Upper lobe of left lung (tissue), 6 donors: Measurements from ENCODE around the gene CFAP58. TPM values are rescaled to one million over a fixed set of nuclear protein-coding genes. Genes with fewer than 3 reads are reported as not detected.
"Not testable (repeated sequence)": the region's sequence is repeated elsewhere in the genome, so short reads cannot be mapped to it uniquely, and the experiment has no call there.

Experiments
- ATAC-seq, 2 donors: fragments of 200-7000 bp; cut with Tn5 transposase; one replicate each; pipeline ENCODE4 v1.9.1; 2022; ENCODE audit warnings: mild to moderate bottlenecking in 2 of 2, moderate library complexity in 2 of 2; ENCODE audit not compliant: low FRiP score in 2 of 2
- DNase-seq, 2 donors: peaks; one replicate each; pipeline ENCODE4 v3.0.0-alpha.2; 2019 to 2020
- H3K27ac ChIP-seq, 4 donors: fragments of 200-600 bp; sonication (generic); one replicate each; pipeline ENCODE4 v1.5.1; 2016 to 2019
- H3K27me3 ChIP-seq, 4 donors: fragments of 200-600 bp; sonication (generic); one replicate each; pipeline ENCODE4 v1.5.1; 2017 to 2019
- H3K36me3 ChIP-seq, 4 donors: fragments of 200-600 bp; sonication (generic); one replicate each; pipeline ENCODE4 v1.5.1; 2016 to 2019
- H3K4me1 ChIP-seq, 4 donors: fragments of 200-600 bp; sonication (generic); one replicate each; pipeline ENCODE4 v1.5.1; 2018 to 2019
- H3K4me3 ChIP-seq, 4 donors: fragments of 200-600 bp; sonication (generic); one replicate each; pipeline ENCODE4 v1.5.1; 2017 to 2019; ENCODE audit warnings: mild to moderate bottlenecking in 2 of 4, moderate library complexity in 1 of 4
- H3K9me3 ChIP-seq, 4 donors: fragments of 200-600 bp; sonication (generic); one replicate each; pipeline ENCODE4 v1.5.1; 2018 to 2019
- CTCF ChIP-seq, 6 experiments: fragments of 450-650 bp in 4 of 6; fragments of 200-600 bp in 2 of 6; sonication (generic) in 2 of 6; IDR thresholded peaks; one replicate each; pipeline ENCODE4 v1.5.1; 2016 to 2019; ENCODE audit warnings: antibody characterized with exemption in 6 of 6
- EP300 ChIP-seq, 4 donors: sonication (generic); formaldehyde crosslinking; IDR thresholded peaks; one replicate each; pipeline ENCODE4 v1.5.1; 2017; ENCODE audit warnings: antibody characterized with exemption in 4 of 4, control low read depth in 2 of 4
- POLR2A ChIP-seq, 4 donors: fragments of 450-650 bp; IDR thresholded peaks; one replicate each; pipeline ENCODE4 v1.5.1; 2016 to 2017; ENCODE audit warnings: antibody characterized with exemption in 4 of 4, mild to moderate bottlenecking in 2 of 4
- POLR2AphosphoS5 ChIP-seq, 2 donors: sonication (generic); formaldehyde crosslinking; IDR thresholded peaks; one replicate each; pipeline ENCODE4 v1.5.1; 2017; ENCODE audit warnings: antibody characterized with exemption in 2 of 2
- WGBS, 2 donors: methylation state at CpG; one replicate each; pipeline ENCODE4 v1.1.5; 2017 to 2018; 5-methylcytosine and 5-hydroxymethylcytosine counted together
- total RNA-seq, 6 donors: library from RNA; depleted of rRNA in 4 of 6; stranded (reverse); fragments of >200 nt in 4 of 6; gene quantifications; one replicate each; pipeline versions ENCODE4 v1.1.0 to v1.2.1, GENCODE V29; 2016 to 2021
- donor health status: DM: no; HTN: no; CAD: no; lungs with moderate emphysema.
- donor health status: DM: no; HTN: yes; CAD: no; lungs with severe emphysema.

Gene CFAP58
- total RNA-seq, 6 donors from 2014 or later = 0.14 to 11.0 (median 1.0) TPM

- H3K4me3 ChIP-seq = no peak overlapping the region
- H3K27ac ChIP-seq = no peak overlapping the region
- no peak for TF ChIP-seq POLR2AphosphoS5 (IDR thresholded peaks at IDR 0.05)
- DNase-seq (no peak), ATAC-seq (no peak)
- H3K9me3 ChIP-seq = no peaks in the 10 kb centered on the region
- H3K27me3 ChIP-seq = no peaks in the 10 kb centered on the region
- WGBS, 2 donors = 88 to 89% methylated on average over 3 of the region's 3 CpGs
- H3K36me3 ChIP-seq = no peaks in the 10 kb centered on the region
- H3K4me1 ChIP-seq = no peaks in the 10 kb centered on the region
Observed at GRCh38 chr10:104449391-104449790, 95.8 kb downstream of the CFAP58 start.

GRCh38 chr10:104450490-104450889 lies 96.9 kb downstream of the CFAP58 start:
- Histone ChIP-seq H3K27ac (no peak overlapping the region), H3K9me3 (no peaks in the 10 kb centered on the region), H3K4me1 (no peaks in the 10 kb centered on the region), H3K36me3 (no peaks in the 10 kb centered on the region), H3K27me3 (no peaks in the 10 kb centered on the region), H3K4me3 (no peak overlapping the region)
- DNase-seq (no peak), ATAC-seq (no peak)
- TF ChIP-seq EP300 (IDR thresholded peaks at IDR 0.05) = no peak
- TF ChIP-seq POLR2AphosphoS5 (IDR thresholded peaks at IDR 0.05) = no peak
- no peak for TF ChIP-seq CTCF (IDR thresholded peaks at IDR 0.05)
- no peak for TF ChIP-seq POLR2A (IDR thresholded peaks at IDR 0.05)

GRCh38 chr10:104450954-104451353 lies 97.3 kb downstream of the CFAP58 start:
- DNase-seq (no peak), ATAC-seq (no peak)
- Histone ChIP-seq H3K27ac (no peak overlapping the region), H3K4me3 (no peak overlapping the region), H3K27me3 (no peaks in the 10 kb centered on the region), H3K36me3 (no peaks in the 10 kb centered on the region), H3K9me3 (no peaks in the 10 kb centered on the region), H3K4me1 (no peaks in the 10 kb centered on the region)
- 86 to 87% methylated on average over 5 of the region's 5 CpGs for WGBS, 2 donors
- TF ChIP-seq CTCF (IDR thresholded peaks at IDR 0.05) = no peak
- no peak for TF ChIP-seq POLR2A (IDR thresholded peaks at IDR 0.05)
- TF ChIP-seq EP300 (IDR thresholded peaks at IDR 0.05) = no peak
- no peak for TF ChIP-seq POLR2AphosphoS5 (IDR thresholded peaks at IDR 0.05)

- TF ChIP-seq POLR2AphosphoS5 (IDR thresholded peaks at IDR 0.05) = no peak
- H3K4me1 ChIP-seq = no peaks in the 10 kb centered on the region
- no peaks in the 10 kb centered on the region for H3K9me3 ChIP-seq
- DNase-seq (no peak), ATAC-seq (no peak)
- 73 to 77% methylated on average over 3 of the region's 3 CpGs for WGBS, 2 donors
- H3K4me3 ChIP-seq = no peak overlapping the region
- H3K27me3 ChIP-seq = no peaks in the 10 kb centered on the region
- no peaks in the 10 kb centered on the region for H3K36me3 ChIP-seq
- no peak overlapping the region for H3K27ac ChIP-seq
Observed at GRCh38 chr10:104452977-104453376, 99.3 kb downstream of the CFAP58 start.

- Histone ChIP-seq H3K27ac (no peak overlapping the region), H3K4me3 (no peak overlapping the region), H3K9me3 (no peaks in the 10 kb centered on the region), H3K4me1 (no peaks in the 10 kb centered on the region), H3K36me3 (no peaks in the 10 kb centered on the region), H3K27me3 (no peaks in the 10 kb centered on the region)
- ATAC-seq = no peak
- WGBS, 2 donors = 60 to 66% methylated on average over 6 to 8 of the region's 8 CpGs
- no peak for DNase-seq
- TF ChIP-seq CTCF (IDR thresholded peaks at IDR 0.05) = no peak
- TF ChIP-seq POLR2AphosphoS5 (IDR thresholded peaks at IDR 0.05) = no peak
- TF ChIP-seq POLR2A (IDR thresholded peaks at IDR 0.05) = no peak
- no peak for TF ChIP-seq EP300 (IDR thresholded peaks at IDR 0.05)
Observed at GRCh38 chr10:104456802-104457542, 103.3 kb downstream of the CFAP58 start.

GRCh38 chr10:104457543-104457828 lies 103.9 kb downstream of the CFAP58 start:
- ATAC-seq = no peak
- TF ChIP-seq POLR2AphosphoS5 (IDR thresholded peaks at IDR 0.05) (no peak), POLR2A (IDR thresholded peaks at IDR 0.05) (no peak), CTCF (IDR thresholded peaks at IDR 0.05) (no peak), EP300 (IDR thresholded peaks at IDR 0.05) (no peak)

GRCh38 chr10:104465575-104465974 lies 111.9 kb downstream of the CFAP58 start:
- not testable (repeated sequence) for H3K36me3 ChIP-seq, DNase-seq, ATAC-seq

More at GRCh38 chr10:104457543-104457828, 103.9 kb downstream of the CFAP58 start:
- WGBS, 2 donors = 86 to 94% methylated on average over 3 of the region's 3 CpGs
- Histone ChIP-seq H3K27ac (no peak overlapping the region), H3K36me3 (no peaks in the 10 kb centered on the region), H3K9me3 (no peaks in the 10 kb centered on the region), H3K4me1 (no peaks in the 10 kb centered on the region), H3K4me3 (no peak overlapping the region), H3K27me3 (no peaks in the 10 kb centered on the region)
- DNase-seq = no peak

GRCh38 chr10:104468818-104469217 lies 115.2 kb downstream of the CFAP58 start:
- H3K27ac ChIP-seq, H3K4me1 ChIP-seq, ATAC-seq, H3K36me3 ChIP-seq, H3K27me3 ChIP-seq, DNase-seq, H3K4me3 ChIP-seq: not testable (repeated sequence)
- 86 to 87% methylated on average over 2 of the region's 2 CpGs for WGBS, 2 donors
- peaks cover 0 to 11% (median 6%) of the 10 kb centered on the region in 4 donors for H3K9me3 ChIP-seq

More at GRCh38 chr10:104465575-104465974, 111.9 kb downstream of the CFAP58 start:
- H3K4me1 ChIP-seq, H3K27me3 ChIP-seq, H3K27ac ChIP-seq, H3K4me3 ChIP-seq: not testable (repeated sequence)
- peaks cover 0 to 18% (median 10%) of the 10 kb centered on the region in 4 donors for H3K9me3 ChIP-seq
